ENCODE data around the gene MAPK11.

GRCh38 chr22:50285568-50286229, 15.5 kb upstream of the MAPK11 start:
- TF ChIP-seq CTCF (conservative IDR thresholded peaks at IDR 0.05; ENCODE audit: low read depth, low read length) = no peak
- no peak for TF ChIP-seq EZH2 (IDR thresholded peaks at IDR 0.05; ENCODE audit: low read length, unreplicated experiment)
